Loucy (cell line): ENCODE results near the gene MVD.

Experiments used
- CTCF ChIP-seq: fragments of 200-600 bp; sonication (generic); conservative IDR thresholded peaks from 2 replicates; pipeline ENCODE4 v1.5.1; 2014; ENCODE audit warnings: mild to moderate bottlenecking, antibody characterized with exemption, low read length
- EZH2phosphoT487 ChIP-seq: fragments of 200-600 bp; IDR thresholded peaks from 2 replicates; pipeline ENCODE4 v1.6.1; 2018; ENCODE audit warnings: antibody characterized with exemption, mild to moderate bottlenecking, moderate library complexity, borderline replicate concordance

GRCh38 chr16:88678224-88678979, 15.5 kb upstream of the MVD start:
- TF ChIP-seq CTCF (no peak), EZH2phosphoT487 (no peak)
